GM23338 (cell line): ENCODE data around the gene FCRLA. TPM values are rescaled to one million over a fixed set of nuclear protein-coding genes. Genes with fewer than 3 reads are reported as not detected.

ENCODE experiments used
- ATAC-seq: fragments of 200-7000 bp; cut with Tn5 transposase; 3 replicates; pipeline ENCODE4 v1.9.1; 2020
- DNase-seq: peaks from one replicate; pipeline ENCODE4 v3.0.0-alpha.2; 2015; ENCODE audit warnings: low spot score
- H2AFZ ChIP-seq: fragments of 200-600 bp; sonication (generic); 2 replicates; pipeline ENCODE4 v1.8.0; 2016; ENCODE audit warnings: antibody characterized with exemption, mild to moderate bottlenecking, moderate library complexity
- H3F3A ChIP-seq: fragments of 200-600 bp; sonication (generic); replicated peaks from 2 replicates; pipeline ENCODE4 v1.8.0; 2017; ENCODE audit warnings: antibody characterized with exemption, mixed run types, low read depth
- H3K27ac ChIP-seq: fragments of 200-600 bp; sonication (generic); 2 replicates; pipeline ENCODE4 v1.6.1; 2016; ENCODE audit warnings: low read depth
- H3K27me3 ChIP-seq: fragments of 200-600 bp; sonication (generic); 2 replicates; pipeline ENCODE4 v1.8.0; 2016; ENCODE audit warnings: mild to moderate bottlenecking, mixed run types, moderate library complexity; ENCODE audit not compliant: insufficient read depth
- H3K36me3 ChIP-seq: fragments of 200-600 bp; sonication (generic); 2 replicates; pipeline ENCODE4 v1.8.0; 2016; ENCODE audit warnings: mild to moderate bottlenecking; ENCODE audit not compliant: insufficient read depth
- H3K4me1 ChIP-seq: fragments of 200-600 bp; sonication (generic); 2 replicates; pipeline ENCODE4 v1.8.0; 2016; ENCODE audit warnings: mild to moderate bottlenecking, moderate library complexity; ENCODE audit not compliant: insufficient read depth
- H3K4me2 ChIP-seq: fragments of 200-600 bp; sonication (generic); 2 replicates; pipeline ENCODE4 v1.7.1; 2017; ENCODE audit warnings: mixed run types
- H3K4me3 ChIP-seq: fragments of 200-600 bp; sonication (generic); 2 replicates; pipeline ENCODE4 v1.6.1; 2016; ENCODE audit warnings: mixed run types
- H3K79me2 ChIP-seq: fragments of 200-600 bp; sonication (generic); replicated peaks from 2 replicates; pipeline ENCODE4 v1.8.0; 2017; ENCODE audit warnings: mild to moderate bottlenecking; ENCODE audit not compliant: insufficient read depth
- H3K9me2 ChIP-seq: fragments of 200-600 bp; sonication (generic); 2 replicates; pipeline ENCODE4 v1.8.0; 2017; ENCODE audit not compliant: insufficient read depth
- H4K20me1 ChIP-seq: fragments of 200-600 bp; sonication (generic); replicated peaks from 2 replicates; pipeline ENCODE4 v1.8.0; 2017; ENCODE audit warnings: mild to moderate bottlenecking; ENCODE audit not compliant: insufficient read depth
- H3K27ac Mint-ChIP-seq: 2 replicates; pipeline ENCODE4 v1.8.0; 2020; ENCODE audit warnings: inconsistent platforms, mild to moderate bottlenecking, moderate library complexity, mixed read lengths
- H3K27me3 Mint-ChIP-seq: 3 replicates; pipeline ENCODE4 v1.8.0; 2022; ENCODE audit warnings: low read depth, mild to moderate bottlenecking, moderate library complexity, mixed read lengths, inconsistent platforms; ENCODE audit not compliant: insufficient read depth, poor library complexity
- H3K36me3 Mint-ChIP-seq: 3 replicates; pipeline ENCODE4 v1.8.0; 2021; ENCODE audit warnings: low read depth, mild to moderate bottlenecking, inconsistent platforms, moderate library complexity, mixed read lengths
- H3K4me1 Mint-ChIP-seq: 3 replicates; pipeline ENCODE4 v1.8.0; 2020; ENCODE audit warnings: mild to moderate bottlenecking, inconsistent platforms, mixed read lengths
- H3K4me3 Mint-ChIP-seq: 3 replicates; pipeline ENCODE4 v1.8.0; 2021; ENCODE audit warnings: moderate library complexity, mild to moderate bottlenecking, inconsistent platforms, mixed read lengths
- H3K9me3 Mint-ChIP-seq: 3 replicates; pipeline ENCODE4 v1.8.0; 2020; ENCODE audit warnings: moderate library complexity, mild to moderate bottlenecking, inconsistent platforms, mixed read lengths
- CREB1 ChIP-seq: fragments of 250-450 bp; sonication (Bioruptor Pico); IDR thresholded peaks from 2 replicates; pipeline ENCODE4 v1.5.0; 2020; ENCODE audit warnings: low read depth, mild to moderate bottlenecking, moderate library complexity
- CTCF ChIP-seq, 2 experiments: fragments of 200-600 bp in 1 of 2; sonication (generic) in 1 of 2; conservative IDR thresholded peaks; 2 replicates each; pipeline versions ENCODE4 v1.5.1 to v1.6.1; 2016 to 2017; ENCODE audit warnings: antibody characterized with exemption in 2 of 2, low read depth in 2 of 2, mild to moderate bottlenecking in 2 of 2, moderate library complexity in 1 of 2
- ETS1 ChIP-seq: IDR thresholded peaks from 2 replicates; pipeline ENCODE4 v1.6.1; 2016; ENCODE audit warnings: antibody characterized with exemption
- EZH2 ChIP-seq: fragments of 200-600 bp; sonication (generic); IDR thresholded peaks from one replicate; pipeline ENCODE4 v1.8.0; 2017; ENCODE audit warnings: antibody characterized with exemption, mild to moderate bottlenecking, low read depth; ENCODE audit not compliant: unreplicated experiment
- EZH2phosphoT487 ChIP-seq: fragments of 200-600 bp; sonication (generic); IDR thresholded peaks from one replicate; pipeline ENCODE4 v1.8.1; 2018; ENCODE audit warnings: antibody characterized with exemption; ENCODE audit not compliant: unreplicated experiment
- JUNB ChIP-seq: IDR thresholded peaks from one replicate; pipeline ENCODE4 v1.6.1; 2016; ENCODE audit warnings: antibody characterized with exemption; ENCODE audit not compliant: unreplicated experiment
- NANOG ChIP-seq: IDR thresholded peaks from 2 replicates; pipeline ENCODE4 v1.6.1; 2016; ENCODE audit warnings: antibody characterized with exemption, borderline replicate concordance
- POLR2AphosphoS5 ChIP-seq: IDR thresholded peaks from 2 replicates; pipeline ENCODE4 v1.6.1; 2016; ENCODE audit warnings: antibody characterized with exemption, low read depth
- STAT1 ChIP-seq: IDR thresholded peaks from one replicate; pipeline ENCODE4 v1.6.1; 2016; ENCODE audit warnings: antibody characterized with exemption; ENCODE audit not compliant: unreplicated experiment
- ZNF114 ChIP-seq: fragments of 250-450 bp; sonication (Bioruptor Pico); IDR thresholded peaks from 2 replicates; pipeline ENCODE4 v1.5.0; 2020; ENCODE audit warnings: mild to moderate bottlenecking, moderate library complexity
- ZNF331 ChIP-seq: fragments of 250-450 bp; sonication (Bioruptor Pico); IDR thresholded peaks from 2 replicates; pipeline ENCODE4 v1.5.0; 2020; ENCODE audit warnings: low read depth, mild to moderate bottlenecking, moderate library complexity
- polyA plus RNA-seq: library from polyadenylated mRNA; unstranded; fragments of >200 nt; fragmentation: Nextera tagmentation; extraction: Ambion mirVana; gene quantifications from 2 replicates; pipeline ENCODE4 v1.2.1, GENCODE V29; 2016
- total RNA-seq: library from RNA; depleted of rRNA; stranded (reverse); fragments of >200 nt; shearing (Covaris generic); gene quantifications from 2 replicates; pipeline ENCODE4 v1.2.3, GENCODE V29; 2014
- TF ChIP-seq, protein P1 (sequence below): fragments of 250-450 bp; sonication (Bioruptor Pico); IDR thresholded peaks from 2 replicates; pipeline ENCODE4 v1.5.0; 2020; ENCODE audit warnings: mild to moderate bottlenecking, moderate library complexity
- TF ChIP-seq, protein P2 (sequence below): IDR thresholded peaks from one replicate; pipeline ENCODE4 v1.6.1; 2018; ENCODE audit warnings: antibody characterized with exemption; ENCODE audit not compliant: unreplicated experiment

Gene FCRLA
- total and polyA plus RNA-seq, 2 experiments from 2014 or later, result 0.24 TPM; not detected in 1

DNA sequence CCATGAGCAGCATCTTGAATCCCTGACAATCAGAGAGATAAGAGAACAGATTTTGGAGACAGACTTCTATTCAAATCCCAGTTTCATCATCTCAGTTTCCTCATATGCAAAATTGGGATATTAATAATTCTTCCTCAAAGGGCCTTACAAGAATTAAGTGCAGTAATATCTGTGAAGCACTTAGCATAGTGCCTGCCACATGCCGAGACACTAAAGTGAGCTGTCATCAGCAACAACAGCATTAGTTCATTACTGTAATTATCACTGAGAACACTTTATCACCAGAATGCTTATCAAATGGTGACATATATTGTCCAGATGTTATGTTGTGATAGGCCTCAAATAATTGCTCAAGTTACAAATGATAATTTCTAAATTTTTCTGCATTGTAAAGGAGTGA lies 13.4 kb downstream of the FCRLA start:
- no peaks in the 10 kb centered on the region for H3K36me3 ChIP-seq
- no peak overlapping the region for H2AFZ ChIP-seq
- ATAC-seq (no peak), DNase-seq (no peak)
- no peaks in the 10 kb centered on the region for H3K79me2 ChIP-seq
- H3K4me1 ChIP-seq, result no peaks in the 10 kb centered on the region; the same call in 1 of the 2 replicates
- Mint-ChIP-seq H3K36me3 (no peaks in the 10 kb centered on the region), H3K27ac (no peak overlapping the region), H3K4me3 (no peak overlapping the region), H3K9me3 (no peaks in the 10 kb centered on the region; the same call in 2 of the 3 replicates), H3K4me1 (peaks cover under 1% of the 10 kb centered on the region; the same call in 2 of the 3 replicates), H3K27me3 (peaks cover 23% of the 10 kb centered on the region)
- H3K4me2 ChIP-seq, result no peak overlapping the region
- 0 out of 2 replicates have a peak, but pooled peaks cover 2% of the 10 kb centered on the region for H3K9me2 ChIP-seq
- no peak overlapping the region for H3K27ac ChIP-seq
- H4K20me1 ChIP-seq, result no peaks in the 10 kb centered on the region
- TF ChIP-seq CTCF (conservative IDR thresholded peaks at IDR 0.05; ENCODE audit: low read depth in 2 of 2), result no peak
- TF ChIP-seq ZNF331 (CRISPR knock-in tag), result no peak
- TF ChIP-seq ZNF114 (CRISPR knock-in tag), result no peak
- no peak for TF ChIP-seq EZH2phosphoT487
- TF ChIP-seq, protein P1, sequence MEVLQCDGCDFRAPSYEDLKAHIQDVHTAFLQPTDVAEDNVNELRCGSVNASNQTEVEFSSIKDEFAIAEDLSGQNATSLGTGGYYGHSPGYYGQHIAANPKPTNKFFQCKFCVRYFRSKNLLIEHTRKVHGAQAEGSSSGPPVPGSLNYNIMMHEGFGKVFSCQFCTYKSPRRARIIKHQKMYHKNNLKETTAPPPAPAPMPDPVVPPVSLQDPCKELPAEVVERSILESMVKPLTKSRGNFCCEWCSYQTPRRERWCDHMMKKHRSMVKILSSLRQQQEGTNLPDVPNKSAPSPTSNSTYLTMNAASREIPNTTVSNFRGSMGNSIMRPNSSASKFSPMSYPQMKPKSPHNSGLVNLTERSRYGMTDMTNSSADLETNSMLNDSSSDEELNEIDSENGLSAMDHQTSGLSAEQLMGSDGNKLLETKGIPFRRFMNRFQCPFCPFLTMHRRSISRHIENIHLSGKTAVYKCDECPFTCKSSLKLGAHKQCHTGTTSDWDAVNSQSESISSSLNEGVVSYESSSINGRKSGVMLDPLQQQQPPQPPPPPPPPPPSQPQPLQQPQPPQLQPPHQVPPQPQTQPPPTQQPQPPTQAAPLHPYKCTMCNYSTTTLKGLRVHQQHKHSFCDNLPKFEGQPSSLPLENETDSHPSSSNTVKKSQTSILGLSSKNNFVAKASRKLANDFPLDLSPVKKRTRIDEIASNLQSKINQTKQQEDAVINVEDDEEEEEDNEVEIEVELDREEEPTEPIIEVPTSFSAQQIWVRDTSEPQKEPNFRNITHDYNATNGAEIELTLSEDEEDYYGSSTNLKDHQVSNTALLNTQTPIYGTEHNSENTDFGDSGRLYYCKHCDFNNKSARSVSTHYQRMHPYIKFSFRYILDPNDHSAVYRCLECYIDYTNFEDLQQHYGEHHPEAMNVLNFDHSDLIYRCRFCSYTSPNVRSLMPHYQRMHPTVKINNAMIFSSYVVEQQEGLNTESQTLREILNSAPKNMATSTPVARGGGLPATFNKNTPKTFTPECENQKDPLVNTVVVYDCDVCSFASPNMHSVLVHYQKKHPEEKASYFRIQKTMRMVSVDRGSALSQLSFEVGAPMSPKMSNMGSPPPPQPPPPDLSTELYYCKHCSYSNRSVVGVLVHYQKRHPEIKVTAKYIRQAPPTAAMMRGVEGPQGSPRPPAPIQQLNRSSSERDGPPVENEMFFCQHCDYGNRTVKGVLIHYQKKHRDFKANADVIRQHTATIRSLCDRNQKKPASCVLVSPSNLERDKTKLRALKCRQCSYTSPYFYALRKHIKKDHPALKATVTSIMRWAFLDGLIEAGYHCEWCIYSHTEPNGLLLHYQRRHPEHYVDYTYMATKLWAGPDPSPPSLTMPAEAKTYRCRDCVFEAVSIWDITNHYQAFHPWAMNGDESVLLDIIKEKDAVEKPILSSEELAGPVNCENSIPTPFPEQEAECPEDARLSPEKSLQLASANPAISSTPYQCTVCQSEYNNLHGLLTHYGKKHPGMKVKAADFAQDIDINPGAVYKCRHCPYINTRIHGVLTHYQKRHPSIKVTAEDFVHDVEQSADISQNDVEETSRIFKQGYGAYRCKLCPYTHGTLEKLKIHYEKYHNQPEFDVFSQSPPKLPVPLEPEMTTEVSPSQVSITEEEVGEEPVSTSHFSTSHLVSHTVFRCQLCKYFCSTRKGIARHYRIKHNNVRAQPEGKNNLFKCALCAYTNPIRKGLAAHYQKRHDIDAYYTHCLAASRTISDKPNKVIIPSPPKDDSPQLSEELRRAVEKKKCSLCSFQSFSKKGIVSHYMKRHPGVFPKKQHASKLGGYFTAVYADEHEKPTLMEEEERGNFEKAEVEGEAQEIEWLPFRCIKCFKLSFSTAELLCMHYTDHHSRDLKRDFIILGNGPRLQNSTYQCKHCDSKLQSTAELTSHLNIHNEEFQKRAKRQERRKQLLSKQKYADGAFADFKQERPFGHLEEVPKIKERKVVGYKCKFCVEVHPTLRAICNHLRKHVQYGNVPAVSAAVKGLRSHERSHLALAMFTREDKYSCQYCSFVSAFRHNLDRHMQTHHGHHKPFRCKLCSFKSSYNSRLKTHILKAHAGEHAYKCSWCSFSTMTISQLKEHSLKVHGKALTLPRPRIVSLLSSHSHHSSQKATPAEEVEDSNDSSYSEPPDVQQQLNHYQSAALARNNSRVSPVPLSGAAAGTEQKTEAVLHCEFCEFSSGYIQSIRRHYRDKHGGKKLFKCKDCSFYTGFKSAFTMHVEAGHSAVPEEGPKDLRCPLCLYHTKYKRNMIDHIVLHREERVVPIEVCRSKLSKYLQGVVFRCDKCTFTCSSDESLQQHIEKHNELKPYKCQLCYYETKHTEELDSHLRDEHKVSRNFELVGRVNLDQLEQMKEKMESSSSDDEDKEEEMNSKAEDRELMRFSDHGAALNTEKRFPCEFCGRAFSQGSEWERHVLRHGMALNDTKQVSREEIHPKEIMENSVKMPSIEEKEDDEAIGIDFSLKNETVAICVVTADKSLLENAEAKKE, result no peak
- TF ChIP-seq CREB1 (CRISPR knock-in tag), result no peak
- no peak for TF ChIP-seq ETS1
- no peak for TF ChIP-seq POLR2AphosphoS5
- TF ChIP-seq, protein P2, sequence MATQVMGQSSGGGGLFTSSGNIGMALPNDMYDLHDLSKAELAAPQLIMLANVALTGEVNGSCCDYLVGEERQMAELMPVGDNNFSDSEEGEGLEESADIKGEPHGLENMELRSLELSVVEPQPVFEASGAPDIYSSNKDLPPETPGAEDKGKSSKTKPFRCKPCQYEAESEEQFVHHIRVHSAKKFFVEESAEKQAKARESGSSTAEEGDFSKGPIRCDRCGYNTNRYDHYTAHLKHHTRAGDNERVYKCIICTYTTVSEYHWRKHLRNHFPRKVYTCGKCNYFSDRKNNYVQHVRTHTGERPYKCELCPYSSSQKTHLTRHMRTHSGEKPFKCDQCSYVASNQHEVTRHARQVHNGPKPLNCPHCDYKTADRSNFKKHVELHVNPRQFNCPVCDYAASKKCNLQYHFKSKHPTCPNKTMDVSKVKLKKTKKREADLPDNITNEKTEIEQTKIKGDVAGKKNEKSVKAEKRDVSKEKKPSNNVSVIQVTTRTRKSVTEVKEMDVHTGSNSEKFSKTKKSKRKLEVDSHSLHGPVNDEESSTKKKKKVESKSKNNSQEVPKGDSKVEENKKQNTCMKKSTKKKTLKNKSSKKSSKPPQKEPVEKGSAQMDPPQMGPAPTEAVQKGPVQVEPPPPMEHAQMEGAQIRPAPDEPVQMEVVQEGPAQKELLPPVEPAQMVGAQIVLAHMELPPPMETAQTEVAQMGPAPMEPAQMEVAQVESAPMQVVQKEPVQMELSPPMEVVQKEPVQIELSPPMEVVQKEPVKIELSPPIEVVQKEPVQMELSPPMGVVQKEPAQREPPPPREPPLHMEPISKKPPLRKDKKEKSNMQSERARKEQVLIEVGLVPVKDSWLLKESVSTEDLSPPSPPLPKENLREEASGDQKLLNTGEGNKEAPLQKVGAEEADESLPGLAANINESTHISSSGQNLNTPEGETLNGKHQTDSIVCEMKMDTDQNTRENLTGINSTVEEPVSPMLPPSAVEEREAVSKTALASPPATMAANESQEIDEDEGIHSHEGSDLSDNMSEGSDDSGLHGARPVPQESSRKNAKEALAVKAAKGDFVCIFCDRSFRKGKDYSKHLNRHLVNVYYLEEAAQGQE, result no peak
- TF ChIP-seq STAT1, result no peak
- no peak for TF ChIP-seq EZH2
- no peak for TF ChIP-seq NANOG
- TF ChIP-seq JUNB, result no peak
- no peak overlapping the region for H3K4me3 ChIP-seq
- H3F3A ChIP-seq, result no peaks in the 10 kb centered on the region
- H3K27me3 ChIP-seq, result peaks cover 27% of the 10 kb centered on the region
